C4-2B (cell line): Measurements from ENCODE around the gene LPP.

Source experiments
- CTCF ChIP-seq: fragments of 450-650 bp; conservative IDR thresholded peaks from 2 replicates; pipeline ENCODE4 v1.5.1; 2017; ENCODE audit warnings: mild to moderate bottlenecking
- ZFX ChIP-seq: fragments of 450-650 bp; IDR thresholded peaks from 2 replicates; pipeline ENCODE4 v1.6.1; 2017

- TF ChIP-seq CTCF (no peak), ZFX (no peak)
Observed at GRCh38 chr3:188605905-188606304, 451.9 kb downstream of the LPP start.
